MM.1S (cell line): ENCODE data around the gene APLP2.

Source experiments
- DNase-seq: peaks from one replicate; pipeline ENCODE4 v3.0.0-alpha.2; 2015
- H2AFZ ChIP-seq: fragments of 300-600 bp; sonication (generic); 2 replicates; pipeline ENCODE4 v1.6.0; 2016; ENCODE audit warnings: antibody characterized with exemption, low read length
- H3F3A ChIP-seq: fragments of 300-600 bp; sonication (generic); 2 replicates; pipeline ENCODE4 v1.6.1; 2016; ENCODE audit warnings: mild to moderate bottlenecking, antibody characterized with exemption, low read length, moderate library complexity, mixed read lengths; ENCODE audit not compliant: insufficient read depth
- H3K27ac ChIP-seq: fragments of 300-600 bp; sonication (generic); 2 replicates; pipeline ENCODE4 v1.5.1; 2016; ENCODE audit warnings: mild to moderate bottlenecking, low read length
- H3K27me3 ChIP-seq: fragments of 300-600 bp; sonication (generic); replicated peaks from 2 replicates; pipeline ENCODE4 v1.6.0; 2016; ENCODE audit warnings: low read length; ENCODE audit not compliant: insufficient read depth
- H3K36me3 ChIP-seq: fragments of 300-600 bp; sonication (generic); replicated peaks from 2 replicates; pipeline ENCODE4 v1.6.1; 2016; ENCODE audit warnings: mild to moderate bottlenecking, low read length, mixed read lengths; ENCODE audit not compliant: insufficient read depth
- H3K4me1 ChIP-seq: fragments of 300-600 bp; sonication (generic); 2 replicates; pipeline ENCODE4 v1.6.1; 2016; ENCODE audit warnings: low read length, mixed read lengths
- H3K4me2 ChIP-seq: fragments of 300-600 bp; sonication (generic); 2 replicates; pipeline ENCODE4 v1.6.0; 2016; ENCODE audit warnings: low read depth, low read length
- H3K4me3 ChIP-seq: fragments of 300-600 bp; sonication (generic); 2 replicates; pipeline ENCODE4 v1.5.1; 2016; ENCODE audit warnings: low read length, mixed read lengths
- H3K79me2 ChIP-seq: fragments of 300-600 bp; sonication (generic); 2 replicates; pipeline ENCODE4 v1.6.1; 2016; ENCODE audit warnings: mixed run types, low read length, mixed read lengths
- H3K9ac ChIP-seq: fragments of 300-600 bp; sonication (generic); 2 replicates; pipeline ENCODE4 v1.6.1; 2016; ENCODE audit warnings: low read length, mixed read lengths
- H3K9me2 ChIP-seq: fragments of 300-600 bp; sonication (generic); replicated peaks from 2 replicates; pipeline ENCODE4 v1.6.1; 2016; ENCODE audit warnings: mild to moderate bottlenecking, low read length, mixed read lengths; ENCODE audit not compliant: insufficient read depth
- H3K9me3 ChIP-seq: fragments of 300-600 bp; sonication (generic); replicated peaks from 2 replicates; pipeline ENCODE4 v1.6.1; 2016; ENCODE audit warnings: mild to moderate bottlenecking, low read length, mixed read lengths; ENCODE audit not compliant: insufficient read depth
- H4K20me1 ChIP-seq: fragments of 300-600 bp; sonication (generic); 2 replicates; pipeline ENCODE4 v1.6.1; 2016; ENCODE audit warnings: mild to moderate bottlenecking, low read length, moderate library complexity, mixed read lengths; ENCODE audit not compliant: insufficient read depth
- CTCF ChIP-seq: fragments of 300-600 bp; sonication (generic); IDR thresholded peaks from 2 replicates; pipeline ENCODE4 v1.5.1; 2016; ENCODE audit warnings: antibody characterized with exemption, low read length, mixed read lengths
- EZH2 ChIP-seq: fragments of 300-600 bp; sonication (generic); optimal IDR thresholded peaks from 2 replicates; pipeline ENCODE3; 2017; ENCODE audit warnings: low read depth, mild to moderate bottlenecking, antibody characterized with exemption, low read length, mixed read lengths
- EZH2phosphoT487 ChIP-seq: fragments of 300-600 bp; sonication (generic); IDR thresholded peaks from 2 replicates; pipeline ENCODE4 v1.6.1; 2018; ENCODE audit warnings: antibody characterized with exemption, low read length

APLP2 gene

GRCh38 chr11:130175898-130176297 lies 106.2 kb downstream of the APLP2 start:
- no peaks in the 10 kb centered on the region for H3K9me3 ChIP-seq
- H4K20me1 ChIP-seq, result no peaks in the 10 kb centered on the region
- no peak overlapping the region for H3K4me2 ChIP-seq
- H3K27ac ChIP-seq, result peak overlapping the region; percentile 29; the same call in 1 of the 2 replicates
- no peak overlapping the region for H3K4me3 ChIP-seq
- no peaks in the 10 kb centered on the region for H3K36me3 ChIP-seq
- H3K79me2 ChIP-seq, result peaks cover 92% of the 10 kb centered on the region
- peaks cover 34% of the 10 kb centered on the region for H3F3A ChIP-seq
- peaks cover 42% of the 10 kb centered on the region for H3K4me1 ChIP-seq
- H3K9me2 ChIP-seq, result no peaks in the 10 kb centered on the region
- no peak overlapping the region for H3K9ac ChIP-seq
- TF ChIP-seq EZH2 (no peak), EZH2phosphoT487 (no peak), CTCF (no peak)
- DNase-seq, result peak; percentile 86
- no peak overlapping the region for H2AFZ ChIP-seq
- no peaks in the 10 kb centered on the region for H3K27me3 ChIP-seq

DNA sequence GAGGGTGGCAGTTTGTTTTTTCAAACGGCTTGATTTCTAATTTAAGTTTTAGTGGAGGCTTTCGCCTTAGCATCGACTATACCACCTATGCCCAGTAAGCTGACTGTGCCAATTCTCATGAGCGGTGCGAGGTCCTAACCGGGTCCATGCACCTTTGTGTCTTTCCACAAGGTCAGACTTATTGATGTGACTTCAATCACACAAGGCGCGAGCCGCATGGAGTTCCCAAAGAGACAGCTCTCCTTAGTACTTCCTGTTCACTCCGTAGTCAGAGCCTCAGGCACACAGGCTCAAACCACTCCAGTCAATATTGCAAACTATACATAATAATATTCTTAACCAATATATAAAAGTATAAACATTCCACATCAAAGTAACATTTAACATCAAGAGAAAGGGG lies 108.1 kb downstream of the APLP2 start:
- Histone ChIP-seq H3K27ac (peak overlapping the region; percentile 95; the same call in 1 of the 2 replicates), H3K9ac (no peak overlapping the region), H3K4me2 (no peak overlapping the region), H3K27me3 (no peaks in the 10 kb centered on the region), H2AFZ (no peak overlapping the region), H3K79me2 (peaks cover 86% of the 10 kb centered on the region), H3K9me3 (no peaks in the 10 kb centered on the region), H3K9me2 (no peaks in the 10 kb centered on the region), H3F3A (peaks cover 51% of the 10 kb centered on the region), H4K20me1 (no peaks in the 10 kb centered on the region), H3K4me1 (peaks cover 55% of the 10 kb centered on the region), H3K4me3 (no peak overlapping the region), H3K36me3 (no peaks in the 10 kb centered on the region)
- no peak for TF ChIP-seq EZH2phosphoT487
- TF ChIP-seq CTCF, result no peak
- no peak for TF ChIP-seq EZH2
- DNase-seq, result no peak

- H3K4me1 ChIP-seq, result peaks cover 55% of the 10 kb centered on the region
- H3K4me3 ChIP-seq, result no peak overlapping the region
- peaks cover 86% of the 10 kb centered on the region for H3K79me2 ChIP-seq
- H3F3A ChIP-seq, result peaks cover 51% of the 10 kb centered on the region
- no peaks in the 10 kb centered on the region for H3K27me3 ChIP-seq
- H3K9me2 ChIP-seq, result no peaks in the 10 kb centered on the region
- no peaks in the 10 kb centered on the region for H3K36me3 ChIP-seq
- peak; percentile 64 for DNase-seq
- TF ChIP-seq EZH2, result no peak
- TF ChIP-seq CTCF, result no peak
- TF ChIP-seq EZH2phosphoT487, result no peak
- no peaks in the 10 kb centered on the region for H4K20me1 ChIP-seq
- H2AFZ ChIP-seq, result no peak overlapping the region
- peak overlapping the region; percentile 95 for H3K27ac ChIP-seq
- no peaks in the 10 kb centered on the region for H3K9me3 ChIP-seq
- 0 out of 2 replicates have a peak overlapping the region, but pooled peaks have one; percentile 4 for H3K9ac ChIP-seq
- peak overlapping the region; percentile 37 for H3K4me2 ChIP-seq
These were observed 109.0 kb downstream of the APLP2 start for GRCh38 chr11:130178441-130179339.
